NCI-H1436 (cell line): ENCODE measurements around the gene OTOF.

Source experiments
- DNase-seq: peaks from one replicate; lab custom pipeline; 2025; lab: John Stamatoyannopoulos, UW

The OTOF gene

GRCh38 chr2:26500406-26500805 lies 22.5 kb upstream of the OTOF start:
- no peak for DNase-seq

- DNase-seq = no peak
These were observed 17.9 kb upstream of the OTOF start for GRCh38 chr2:26495705-26496297.

GRCh38 chr2:26494891-26495290 lies 17.0 kb upstream of the OTOF start:
- no peak for DNase-seq

- no peak for DNase-seq
These were observed 16.3 kb upstream of the OTOF start for GRCh38 chr2:26494199-26494598.

- no peak for DNase-seq
These were observed 15.6 kb upstream of the OTOF start for GRCh38 chr2:26493566-26493965.

- no peak for DNase-seq
These were observed 15.0 kb upstream of the OTOF start for GRCh38 chr2:26492749-26493515.

- no peak for DNase-seq
These were observed 13.7 kb upstream of the OTOF start for GRCh38 chr2:26491563-26492167.

- DNase-seq = no peak
These were observed 11.4 kb upstream of the OTOF start for GRCh38 chr2:26489213-26489850.

GRCh38 chr2:26488463-26489212 lies 10.7 kb upstream of the OTOF start:
- DNase-seq = no peak

- no peak for DNase-seq
These were observed 9.3 kb upstream of the OTOF start for GRCh38 chr2:26487192-26487591.

GRCh38 chr2:26486789-26487188 lies 8.9 kb upstream of the OTOF start:
- no peak for DNase-seq

GRCh38 chr2:26485725-26486418 lies 7.9 kb upstream of the OTOF start:
- no peak for DNase-seq

GRCh38 chr2:26485099-26485498 lies 7.2 kb upstream of the OTOF start:
- no peak for DNase-seq

- no peak for DNase-seq
These were observed 6.7 kb upstream of the OTOF start for GRCh38 chr2:26484579-26484978.

GRCh38 chr2:26483957-26484565 lies 6.1 kb upstream of the OTOF start:
- no peak for DNase-seq

- no peak for DNase-seq
These were observed 5.6 kb upstream of the OTOF start for GRCh38 chr2:26483516-26483915.

GRCh38 chr2:26483027-26483326 lies 5.1 kb upstream of the OTOF start:
- no peak for DNase-seq

GRCh38 chr2:26482211-26483026 lies 4.5 kb upstream of the OTOF start:
- DNase-seq = no peak

- no peak for DNase-seq
These were observed 3.8 kb upstream of the OTOF start for GRCh38 chr2:26481706-26482105.
